ENCODE data around the gene BUD23.
"Not testable (repeated sequence)": the region's sequence is repeated elsewhere in the genome, so short reads cannot be mapped to it uniquely, and the experiment has no call there.

The BUD23 gene

DNA sequence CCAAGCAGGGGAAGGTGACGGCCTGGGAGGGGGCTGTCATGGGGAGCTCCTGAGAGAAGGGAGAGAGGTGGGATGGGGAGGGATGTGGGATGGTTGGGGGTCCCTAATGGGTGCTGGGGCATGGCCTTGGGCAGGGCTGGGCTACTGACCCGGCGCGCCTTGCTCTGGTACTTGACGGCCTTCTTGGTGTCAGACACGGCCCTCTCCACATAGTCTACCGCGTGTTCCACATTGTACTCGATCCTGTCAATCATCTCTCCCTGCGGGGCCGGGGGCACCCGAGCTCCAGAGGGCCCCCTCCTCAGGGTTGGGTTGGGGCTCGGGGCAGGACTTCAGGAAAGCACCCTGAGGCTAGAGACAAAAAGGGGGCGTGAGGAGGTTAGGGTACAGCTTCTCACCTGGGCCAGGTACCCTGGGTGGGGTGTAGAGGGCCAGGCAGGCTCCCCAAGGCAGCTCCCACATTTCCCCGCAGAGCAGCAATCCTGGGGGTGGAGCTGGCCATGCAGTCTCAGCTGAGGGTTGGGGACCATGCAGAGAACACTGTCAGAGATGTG lies 17.3 kb downstream of the BUD23 start:
- no peak for DNase-seq (ENCODE audit: low read depth in 2 of 2, low spot score in 1 of 2)

DNA sequence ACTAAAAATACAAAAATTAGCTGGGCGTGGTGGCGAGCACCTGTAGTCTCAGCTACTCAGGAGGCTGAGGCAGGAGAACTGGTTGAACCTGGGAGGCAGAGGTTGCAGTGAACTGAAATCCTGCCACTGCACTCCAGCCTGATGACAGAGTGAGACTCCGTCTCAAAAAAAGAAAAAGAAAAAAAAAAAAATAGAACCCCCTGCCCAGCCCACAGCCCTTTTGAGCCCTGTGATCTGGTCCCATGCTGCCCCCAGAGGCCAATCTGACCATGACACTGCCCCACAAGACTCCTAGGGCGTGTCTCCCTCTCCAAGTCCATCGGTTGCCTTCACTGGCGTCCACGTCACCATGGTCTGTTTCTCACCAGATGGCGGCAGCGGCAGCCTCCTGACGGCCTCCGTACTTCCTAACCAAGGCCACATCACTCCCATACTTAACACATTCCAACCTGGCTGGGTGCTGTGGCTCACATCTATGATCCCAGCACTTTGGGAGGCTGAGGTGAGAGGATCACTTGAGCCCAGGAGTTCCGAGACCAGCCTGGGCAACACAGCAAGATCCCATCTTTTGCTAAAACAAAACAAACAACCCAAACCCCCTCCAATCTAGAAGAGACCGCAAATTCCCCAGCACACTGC lies 18.1 kb downstream of the BUD23 start:
- DNase-seq (ENCODE audit: low read depth in 2 of 2, low spot score in 1 of 2): no peak

DNA sequence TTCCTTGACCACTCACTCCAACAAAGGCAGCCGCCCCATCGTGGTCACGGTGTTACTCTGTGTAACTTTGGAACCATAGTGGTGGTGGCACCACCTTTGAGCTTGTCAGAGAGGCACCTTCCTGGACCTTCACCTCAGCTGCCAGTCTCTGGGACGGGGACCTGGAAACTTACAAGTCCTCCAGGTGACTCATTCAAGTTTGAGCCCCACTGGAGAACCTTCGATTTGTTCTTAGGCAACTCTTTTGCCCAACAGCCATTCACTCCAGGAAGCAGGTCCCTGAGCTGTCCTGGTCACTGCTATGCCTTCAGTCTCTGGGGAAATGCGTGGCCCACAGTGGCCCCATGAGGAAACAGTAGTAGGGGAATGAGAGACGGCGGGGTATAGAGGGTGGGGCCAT lies 18.8 kb downstream of the BUD23 start:
- DNase-seq (ENCODE audit: low read depth in 2 of 2, low spot score in 1 of 2): no peak

DNA sequence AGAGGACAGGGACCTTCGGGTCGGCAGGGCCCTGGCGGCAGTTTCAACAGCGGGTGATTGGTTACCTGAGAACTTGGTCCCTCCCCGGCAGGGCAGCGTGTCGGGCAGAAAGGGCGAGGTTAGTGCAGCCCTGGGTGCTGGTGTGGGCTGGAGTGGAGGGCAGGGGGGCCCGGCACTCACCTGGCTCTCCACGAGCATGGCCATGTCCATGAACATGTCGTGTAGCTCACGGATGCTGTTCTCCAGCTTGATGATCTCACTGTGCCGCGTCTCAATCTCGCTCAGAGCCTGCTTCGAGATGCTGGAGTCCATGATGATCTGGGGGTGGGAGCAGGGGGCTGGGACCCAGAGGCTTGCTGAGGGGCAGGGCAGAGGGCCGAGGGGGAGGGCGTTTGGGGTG lies 19.3 kb downstream of the BUD23 start:
- no peak for DNase-seq (ENCODE audit: low read depth in 2 of 2, low spot score in 1 of 2)

DNA sequence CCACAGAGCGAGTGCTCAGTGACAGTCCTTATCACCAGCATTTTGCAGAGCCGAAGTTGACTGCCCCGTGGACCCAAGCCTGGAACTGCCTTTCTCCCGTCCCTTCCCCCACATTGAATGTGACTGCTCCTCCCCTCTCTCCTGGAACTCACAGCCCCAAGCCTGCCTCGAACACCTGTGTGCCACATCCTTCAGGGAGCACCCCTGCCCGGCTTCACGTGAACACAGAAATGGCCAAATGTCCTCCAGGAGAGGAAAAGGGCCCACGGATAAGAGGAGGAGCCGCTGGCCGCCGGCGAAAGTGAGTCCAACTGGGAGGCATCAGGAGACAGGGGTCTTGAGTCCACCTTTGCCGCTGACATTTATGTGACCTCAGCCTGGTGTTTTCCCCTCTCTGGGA lies 19.8 kb downstream of the BUD23 start:
- no peak for DNase-seq (ENCODE audit: low read depth in 2 of 2, low spot score in 1 of 2)

DNA sequence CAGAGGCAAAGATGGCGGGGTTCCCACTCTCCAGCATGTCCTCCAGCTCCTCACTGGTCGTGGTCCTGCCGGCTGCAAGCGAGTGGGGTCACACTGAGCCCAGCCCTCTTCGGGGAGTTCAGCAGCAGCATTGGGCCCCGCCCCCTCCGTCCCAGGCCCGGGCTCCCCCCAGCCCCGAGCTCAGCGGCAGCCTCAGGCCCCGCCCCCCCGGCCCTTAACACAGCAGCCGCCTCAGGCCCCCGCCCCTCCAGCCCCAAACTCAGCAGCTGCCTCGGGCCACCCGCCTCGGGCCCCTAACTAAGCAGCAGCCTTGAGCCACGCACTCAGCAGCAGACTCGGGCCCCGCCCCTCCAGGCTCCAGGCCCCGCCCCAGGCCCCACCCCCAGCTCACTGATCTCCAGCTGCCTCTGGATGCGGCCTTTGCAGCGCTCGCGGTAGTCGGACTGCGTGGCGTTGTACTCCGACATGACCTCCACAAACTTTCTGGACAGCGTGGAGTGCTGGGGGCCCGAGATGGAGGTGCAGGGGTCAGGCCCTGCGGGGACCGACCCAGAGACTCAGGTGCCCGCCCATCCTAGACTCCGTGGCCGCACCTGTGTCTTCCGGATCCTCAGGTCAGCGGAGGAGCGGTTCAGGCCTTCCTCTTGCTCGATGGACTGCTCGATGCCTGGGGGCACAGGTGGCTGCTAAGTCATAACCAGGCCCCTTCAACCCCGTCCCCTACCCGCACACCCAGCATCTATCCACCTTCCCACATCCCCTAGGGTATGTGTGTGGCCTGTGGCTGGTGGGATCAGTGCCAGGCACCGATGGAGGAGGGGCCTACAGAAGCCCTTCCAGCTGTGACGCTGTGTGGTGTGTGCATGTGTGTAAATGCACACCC lies 20.6 kb downstream of the BUD23 start:
- no peak for DNase-seq (ENCODE audit: low read depth in 2 of 2, low spot score in 1 of 2)

DNA sequence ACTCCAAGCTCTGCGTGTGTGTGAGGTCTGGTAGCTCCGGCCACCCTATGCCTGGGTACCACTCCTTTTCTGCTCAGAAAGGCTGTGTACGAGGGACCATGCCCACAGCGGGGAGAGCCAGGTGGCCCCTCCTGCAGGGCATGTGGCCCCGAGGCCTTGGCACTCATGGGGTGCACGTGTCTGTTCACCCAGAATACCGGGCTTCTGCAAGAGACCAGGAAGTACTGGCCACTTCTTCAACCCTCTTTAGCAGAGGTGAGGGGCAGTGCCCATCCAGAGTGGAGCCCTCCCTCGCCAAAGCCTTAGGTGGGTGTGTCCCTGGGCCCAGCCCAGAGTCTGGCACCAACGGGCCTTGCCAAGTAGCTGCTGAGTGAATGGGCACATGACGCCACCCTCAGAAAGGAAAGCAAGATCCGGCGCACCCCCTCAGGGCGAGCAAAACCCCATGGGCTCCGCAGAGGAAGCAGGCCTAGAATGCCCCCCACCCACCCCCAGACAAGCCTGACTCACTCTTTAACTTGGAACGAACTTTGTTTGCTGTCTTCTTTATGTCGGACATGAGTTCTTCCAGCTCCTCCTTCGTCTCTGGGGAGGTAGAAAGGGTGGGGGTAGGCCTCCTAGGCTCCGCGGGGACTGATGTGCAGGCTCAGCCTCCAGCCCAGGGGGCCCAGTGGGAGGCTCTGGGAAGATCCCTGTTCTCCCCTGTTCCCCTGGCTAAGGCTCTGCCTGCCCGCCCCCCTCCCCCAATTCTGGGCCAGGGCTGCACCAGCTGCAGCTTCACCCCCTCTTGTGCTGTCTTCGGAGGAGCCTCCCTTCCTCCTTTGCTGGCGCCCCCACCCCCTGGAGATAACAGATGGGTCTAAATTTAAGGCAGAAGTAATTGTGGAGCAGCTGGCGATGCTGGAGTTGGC lies 21.5 kb downstream of the BUD23 start:
- DNase-seq (ENCODE audit: low read depth in 2 of 2, low spot score in 1 of 2): no peak

DNA sequence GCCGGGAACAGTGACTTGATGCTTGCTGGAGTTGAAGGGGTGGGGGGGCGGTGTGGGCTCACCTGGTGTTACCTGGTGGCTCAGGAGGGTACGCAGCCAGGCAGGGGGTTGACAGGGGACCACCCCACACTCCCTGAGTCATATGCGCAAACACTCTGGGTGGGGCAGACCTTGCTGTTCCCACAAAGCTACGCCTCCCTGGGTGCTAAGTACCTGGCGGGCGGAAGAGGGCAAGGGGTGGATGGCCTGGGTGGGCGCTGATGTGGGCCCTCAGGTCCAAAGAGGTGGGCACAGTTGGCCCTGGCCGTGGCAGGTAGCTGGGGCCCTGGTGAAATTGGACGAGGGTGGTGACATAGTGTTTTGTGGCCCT lies 22.1 kb downstream of the BUD23 start:
- no peak for DNase-seq (ENCODE audit: low read depth in 2 of 2, low spot score in 1 of 2)

DNA sequence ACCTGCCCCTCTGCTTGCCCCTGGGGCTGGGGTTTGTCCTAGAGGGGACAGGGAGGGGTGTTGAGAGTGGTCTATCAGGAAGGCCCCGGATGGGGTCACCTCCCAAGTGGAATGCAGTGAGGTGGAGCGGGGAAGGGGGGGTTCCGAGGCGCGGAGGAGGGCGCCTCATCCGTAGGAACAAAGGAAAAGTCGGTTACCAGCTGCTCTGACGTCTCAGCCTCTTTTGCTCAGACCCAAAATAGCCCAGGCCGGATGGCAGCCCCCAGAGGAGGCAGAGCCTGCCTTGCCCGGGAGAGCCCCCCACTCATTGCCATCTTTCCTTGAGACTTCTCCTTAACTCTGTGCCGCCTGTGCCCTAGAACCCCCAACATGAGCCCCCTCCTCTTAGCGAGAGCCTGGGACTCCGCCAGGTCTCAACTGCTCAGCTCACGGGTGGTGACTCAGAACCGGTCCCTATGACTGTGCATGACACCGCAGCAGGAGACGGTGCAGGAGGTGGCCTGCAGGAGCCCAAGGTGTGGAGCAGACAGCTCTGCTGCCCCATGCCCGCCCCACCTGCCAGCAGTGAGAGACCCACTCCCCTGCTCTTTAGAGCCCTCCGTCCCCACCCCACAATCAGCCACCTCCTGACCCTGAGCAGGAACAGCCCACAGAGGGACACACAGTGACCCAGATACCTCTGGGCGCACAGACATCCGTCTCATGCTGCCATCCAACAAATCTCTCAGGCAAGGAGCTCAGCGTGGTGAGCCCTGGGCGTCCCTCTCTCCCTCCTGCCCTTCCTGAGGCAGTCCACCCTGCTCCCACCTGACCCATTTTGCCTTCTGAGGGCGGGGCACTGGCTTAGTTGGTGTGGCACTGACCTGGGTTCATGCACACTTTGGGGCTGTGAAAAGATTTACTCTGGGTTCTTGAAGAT lies 23.0 kb downstream of the BUD23 start:
- no peak for DNase-seq (ENCODE audit: low read depth in 2 of 2, low spot score in 1 of 2)

DNA sequence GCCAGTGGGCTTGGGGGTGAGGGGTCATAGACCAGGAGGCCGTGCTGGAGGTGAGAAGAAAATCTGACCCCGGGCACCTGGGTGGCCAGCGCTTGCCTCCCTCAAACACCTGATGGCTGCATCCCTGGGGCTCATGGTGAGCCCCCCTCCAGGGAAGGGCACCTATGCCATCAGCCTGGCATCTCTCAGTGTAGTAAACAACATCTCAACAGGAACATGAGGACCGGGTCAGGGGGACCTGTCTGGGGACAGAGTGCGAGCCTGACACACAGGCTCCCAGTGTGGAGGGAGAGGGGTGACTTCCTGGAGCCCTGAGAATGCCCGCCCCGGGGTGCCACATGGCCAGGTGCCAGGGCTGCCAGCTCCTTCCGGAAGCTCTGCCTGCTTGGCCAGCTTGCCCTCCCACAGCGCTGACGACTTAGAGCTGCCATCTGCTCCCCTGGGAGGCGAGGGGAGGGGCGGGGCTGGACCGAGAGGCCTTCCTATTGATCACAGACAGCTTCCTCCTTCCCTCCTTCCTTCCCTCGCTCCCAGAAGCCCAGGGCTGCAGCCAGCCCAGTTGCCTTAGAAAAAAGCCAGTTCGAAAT lies 23.7 kb downstream of the BUD23 start:
- no peak for DNase-seq (ENCODE audit: low read depth in 2 of 2, low spot score in 1 of 2)

DNA sequence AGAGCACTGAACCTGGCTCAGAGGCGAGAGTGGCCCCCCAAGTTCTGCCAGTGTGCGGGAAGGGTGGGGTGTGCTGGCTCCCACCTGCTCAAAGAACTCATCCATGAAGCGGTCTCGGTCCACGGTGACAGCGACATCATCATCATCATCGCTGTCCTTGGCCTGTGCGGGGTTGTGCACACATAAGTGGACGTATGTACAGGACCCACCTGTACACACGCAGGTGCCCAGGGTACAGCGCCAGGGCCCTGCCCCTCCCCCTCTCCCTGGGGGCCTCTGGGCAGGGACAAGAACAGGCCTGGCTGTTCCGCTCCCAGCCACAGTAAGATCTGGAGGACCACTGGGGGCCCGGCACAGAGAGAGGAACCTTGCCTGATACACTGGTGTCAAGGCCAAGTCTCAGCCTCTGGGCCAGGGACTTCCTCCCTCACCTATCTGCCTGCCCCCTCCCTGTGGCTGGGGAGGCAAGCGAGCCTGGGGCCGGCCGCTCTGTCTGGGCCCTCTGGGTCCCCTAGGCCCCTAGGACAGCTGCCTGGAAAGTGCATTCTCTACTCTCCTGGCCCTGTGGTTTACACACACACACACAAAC lies 25.7 kb downstream of the BUD23 start:
- DNase-seq (ENCODE audit: low read depth in 2 of 2, low spot score in 1 of 2): no peak

DNA sequence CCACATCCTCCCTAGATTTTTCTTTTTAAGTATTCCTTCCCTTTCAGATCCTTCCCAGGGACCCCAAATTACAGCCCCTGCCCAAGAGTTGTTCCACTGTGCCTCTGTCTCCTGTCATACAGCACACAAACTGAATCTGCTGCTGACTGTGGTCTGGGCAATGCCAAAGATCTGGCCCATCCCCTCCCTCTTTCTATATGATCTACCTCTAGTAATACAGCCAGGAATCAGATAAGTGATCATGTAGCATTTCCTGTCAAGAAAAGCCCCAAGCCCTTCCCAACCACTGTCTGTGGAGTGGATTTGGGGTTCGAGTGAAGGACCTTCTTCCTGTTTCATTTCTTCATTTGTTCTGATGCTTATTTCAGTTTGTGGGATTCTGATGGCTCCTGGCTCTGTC lies 29.4 kb downstream of the BUD23 start:
- DNase-seq (ENCODE audit: low read depth in 2 of 2, low spot score in 1 of 2): no peak

DNA sequence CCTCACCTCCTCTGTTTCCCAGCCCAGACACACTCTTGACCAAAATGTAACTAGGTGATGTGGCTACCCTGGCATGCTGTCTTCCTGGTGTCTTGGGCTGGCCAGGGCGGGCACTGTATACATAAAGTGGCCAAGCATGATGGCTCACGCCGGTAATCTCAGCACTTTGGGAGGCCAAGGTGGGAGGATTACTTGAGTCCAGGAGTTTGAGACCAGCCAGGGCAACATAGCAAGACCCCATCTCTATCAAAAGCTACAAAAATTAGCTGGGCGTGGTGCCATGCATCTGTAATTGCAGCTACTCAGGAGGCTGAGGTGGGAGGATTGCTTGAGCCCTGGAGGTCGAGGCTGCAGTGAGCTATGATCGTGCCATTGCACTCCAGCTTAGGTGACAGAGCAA lies 29.9 kb downstream of the BUD23 start:
- DNase-seq (ENCODE audit: low read depth in 2 of 2, low spot score in 1 of 2): not testable (repeated sequence)

DNA sequence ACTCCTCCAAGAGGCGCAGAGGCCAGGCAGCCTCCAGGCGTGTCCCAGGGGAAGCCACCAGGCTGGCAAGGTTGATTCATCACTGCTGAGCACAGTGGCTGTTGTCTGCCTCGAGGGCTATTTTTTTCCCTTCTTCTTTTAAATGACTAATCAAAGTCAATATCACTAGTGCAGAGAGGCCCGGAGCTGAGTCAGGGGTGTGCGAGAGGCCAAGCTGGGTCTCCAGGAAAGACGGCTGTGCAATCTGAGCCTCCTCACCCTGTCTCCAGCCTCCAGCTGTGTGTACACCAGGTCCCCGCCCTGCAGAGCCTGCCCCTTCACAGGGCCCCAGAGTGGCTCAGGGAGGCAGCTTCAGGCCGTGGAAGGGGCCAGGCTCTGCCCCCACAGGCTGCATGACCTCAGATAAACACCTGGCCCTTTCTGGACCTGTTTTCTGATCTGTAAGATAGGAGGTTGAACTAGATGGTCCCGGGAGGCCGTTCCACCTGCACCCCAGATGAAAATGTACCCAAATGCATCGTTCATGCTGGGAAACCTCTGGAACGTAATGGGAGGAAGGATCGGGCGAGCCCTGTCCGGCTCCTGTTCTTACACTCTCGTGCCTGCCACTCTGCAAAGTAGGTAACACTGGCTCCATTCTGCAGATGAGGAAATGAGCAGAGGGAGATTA lies 32.4 kb downstream of the BUD23 start:
- no peak for DNase-seq (ENCODE audit: low read depth in 2 of 2, low spot score in 1 of 2)

DNA sequence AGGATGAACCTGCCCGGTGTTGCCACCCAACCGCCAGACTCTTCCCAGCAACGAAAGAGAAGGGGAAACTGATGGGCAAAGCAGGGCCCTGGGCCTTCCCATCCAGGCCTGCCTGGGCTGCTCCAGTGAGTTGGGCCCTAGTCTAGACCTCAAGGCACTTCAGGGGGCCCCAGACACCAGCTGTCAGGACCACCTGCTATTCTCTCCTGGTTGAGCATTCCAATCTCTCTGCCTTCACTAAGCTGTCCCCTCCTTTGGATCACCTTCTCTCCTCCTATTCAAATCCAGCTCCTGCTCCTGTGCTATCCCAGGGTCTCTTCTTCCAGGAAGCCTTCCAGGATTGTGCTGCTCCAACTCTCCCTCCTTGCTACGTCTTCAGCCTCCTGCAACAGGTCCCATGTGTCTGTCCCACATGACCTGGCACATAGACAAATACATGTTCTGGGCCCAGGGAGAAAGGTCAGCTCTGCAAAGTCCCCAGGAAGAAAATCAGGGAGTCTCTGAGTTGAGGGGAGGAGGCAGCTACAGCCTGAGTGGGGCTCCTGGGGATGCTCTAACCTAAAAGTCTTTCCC lies 33.0 kb downstream of the BUD23 start:
- no peak for DNase-seq (ENCODE audit: low read depth in 2 of 2, low spot score in 1 of 2)

DNA sequence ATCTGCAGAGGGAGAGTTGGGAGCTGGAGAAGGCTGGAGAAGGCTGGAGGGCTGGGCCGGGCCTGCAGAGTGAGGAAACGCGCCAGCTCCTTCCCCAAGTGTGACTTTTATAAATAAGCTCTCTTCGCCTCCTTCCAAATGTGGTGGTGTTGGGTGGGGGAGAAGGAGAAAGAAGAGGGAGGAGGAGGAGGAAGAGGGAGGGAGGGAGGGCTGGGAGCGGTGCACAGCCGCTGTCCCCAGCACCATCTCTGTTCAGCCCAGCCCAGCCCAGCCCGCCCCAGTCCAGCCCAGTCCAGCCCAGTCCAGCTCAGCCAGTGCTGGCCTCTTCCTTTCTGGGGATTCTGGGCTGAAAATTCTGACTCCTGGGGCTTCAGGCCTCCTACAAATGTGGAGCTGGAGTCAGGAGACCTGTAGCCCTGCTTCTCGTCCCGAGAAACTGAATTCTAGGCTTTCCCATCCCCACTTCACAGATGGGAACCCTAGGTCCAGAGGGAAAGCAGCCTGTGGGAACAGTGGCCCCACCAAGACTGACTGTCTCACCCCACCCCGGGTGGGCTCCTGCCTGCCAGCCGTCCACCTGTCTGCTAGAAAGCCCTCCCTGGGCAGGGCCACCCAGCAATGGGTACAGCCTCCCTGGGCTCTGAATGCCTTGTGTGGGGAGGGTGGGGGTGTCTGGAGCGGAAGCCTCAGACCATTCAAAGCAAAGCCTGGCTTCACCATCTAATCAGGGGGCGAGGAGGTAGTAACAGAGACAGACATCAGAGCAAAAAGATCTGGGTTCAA lies 33.8 kb downstream of the BUD23 start:
- no peak for DNase-seq (ENCODE audit: low read depth in 2 of 2, low spot score in 1 of 2)

DNA sequence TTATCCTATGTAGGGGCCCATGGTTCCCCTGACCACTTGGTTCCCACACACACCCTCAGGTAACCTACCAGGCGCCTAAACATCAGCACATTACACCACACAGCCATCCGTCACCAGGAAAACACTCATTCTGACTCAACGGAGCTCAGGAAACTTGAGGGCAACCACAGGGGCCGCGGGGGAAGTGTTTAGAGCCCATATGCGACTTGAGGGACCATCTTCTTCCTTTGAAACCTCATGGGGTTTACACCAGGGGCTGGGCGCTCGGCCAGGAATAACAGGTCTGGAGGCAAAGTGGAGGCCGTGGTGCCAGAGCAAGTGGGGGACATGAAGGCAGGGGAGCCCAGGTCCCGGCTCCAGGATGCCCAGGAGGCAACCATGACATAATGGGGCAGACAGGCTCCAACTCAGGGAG lies 34.6 kb downstream of the BUD23 start:
- peak; percentile 49 to 62 for DNase-seq (ENCODE audit: low read depth in 2 of 2, low spot score in 1 of 2)

DNA sequence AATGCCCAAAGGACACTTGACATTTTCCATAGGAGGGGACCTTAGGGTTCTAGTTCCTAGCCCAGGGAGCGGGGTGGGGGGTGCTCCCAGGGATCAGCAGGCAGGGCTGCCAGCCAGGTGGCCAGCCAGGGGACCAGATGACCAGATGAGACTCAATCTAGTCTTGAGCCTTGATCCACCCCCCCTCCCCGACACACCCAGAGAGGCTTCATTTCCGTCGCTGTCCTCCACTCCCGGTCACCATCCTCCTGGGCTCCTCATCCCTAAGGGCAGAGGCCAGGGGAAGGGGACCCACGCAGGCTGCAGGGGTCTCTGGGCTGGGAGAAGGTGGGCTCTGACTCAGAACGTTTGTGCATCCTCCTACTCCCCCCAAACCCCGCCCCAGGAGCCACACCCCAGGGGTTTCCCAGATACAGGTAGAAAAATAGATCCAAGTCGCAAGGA lies 35.1 kb downstream of the BUD23 start:
- DNase-seq (ENCODE audit: low read depth in 2 of 2, low spot score in 1 of 2): no peak

Measured in stimulated activated CD8-positive, alpha-beta memory T cell treated with anti-CD3 and anti-CD28 coated beads, Interleukin-4, amount 100 ng/mL, for 1 hour (primary cell).